HL-60 (cell line): ENCODE data around the gene SH3BP4.

Experiments
- DNase-seq, 2 experiments: peaks; one replicate each; pipeline ENCODE4 v3.0.0-alpha.2; 2010 to 2020; ENCODE audit warnings: low read depth in 1 of 2, low spot score in 1 of 2
- H3K27ac ChIP-seq: fragments of 250-450 bp; sonication (Bioruptor Pico); replicated peaks from 2 replicates; pipeline ENCODE4 v1.5.1; 2020; ENCODE audit warnings: mild to moderate bottlenecking, moderate library complexity
- H3K27me3 ChIP-seq: fragments of 250-450 bp; sonication (Bioruptor Pico); 2 replicates; pipeline ENCODE4 v1.5.1; 2021; ENCODE audit warnings: mild to moderate bottlenecking, moderate library complexity; ENCODE audit not compliant: insufficient read depth, poor library complexity, severe bottlenecking
- H3K4me3 ChIP-seq: replicated peaks from 2 replicates; pipeline ENCODE4 v1.5.1; 2011; ENCODE audit warnings: mild to moderate bottlenecking, control low read depth, low read length; ENCODE audit not compliant: insufficient read depth
- CTCF ChIP-seq: IDR thresholded peaks from one replicate; pipeline ENCODE4 v1.5.1; 2011; ENCODE audit warnings: low read length, control low read depth, inconsistent platforms; ENCODE audit not compliant: insufficient read depth
- GABPA ChIP-seq: IDR thresholded peaks from 2 replicates; pipeline ENCODE4 v1.6.1; 2012; ENCODE audit warnings: low read depth
- POLR2AphosphoS5 ChIP-seq: IDR thresholded peaks from 2 replicates; pipeline ENCODE4 v1.6.1; 2012; ENCODE audit warnings: low read depth
- REST ChIP-seq: IDR thresholded peaks from 2 replicates; pipeline ENCODE4 v1.6.1; 2012; ENCODE audit warnings: low read depth; ENCODE audit not compliant: insufficient replicate concordance
- SPI1 ChIP-seq: IDR thresholded peaks from 2 replicates; pipeline ENCODE4 v1.6.1; 2012; ENCODE audit warnings: low read depth, mild to moderate bottlenecking, borderline replicate concordance

The SH3BP4 gene

GRCh38 chr2:235030126-235030525 is 78.3 kb downstream of the SH3BP4 start:
- TF ChIP-seq GABPA (no peak), POLR2AphosphoS5 (no peak), SPI1 (no peak), CTCF (no peak), REST (no peak)
- no peaks in the 10 kb centered on the region for H3K27me3 ChIP-seq
- no peak overlapping the region for H3K27ac ChIP-seq
- H3K4me3 ChIP-seq, result no peak overlapping the region
- no peak for DNase-seq

- no peaks in the 10 kb centered on the region for H3K27me3 ChIP-seq
- DNase-seq, result no peak
- TF ChIP-seq POLR2AphosphoS5 (no peak), SPI1 (no peak), CTCF (no peak), GABPA (no peak), REST (no peak)
- H3K4me3 ChIP-seq, result no peak overlapping the region
- no peak overlapping the region for H3K27ac ChIP-seq
Measured at GRCh38 chr2:235030936-235031335, 79.1 kb downstream of the SH3BP4 start.

- no peak for DNase-seq
- no peaks in the 10 kb centered on the region for H3K27me3 ChIP-seq
- TF ChIP-seq SPI1 (no peak), POLR2AphosphoS5 (no peak), CTCF (no peak), GABPA (no peak), REST (no peak)
- H3K27ac ChIP-seq, result no peak overlapping the region
- no peak overlapping the region for H3K4me3 ChIP-seq
Measured at GRCh38 chr2:235031686-235032373, 80.0 kb downstream of the SH3BP4 start.
